Measurements from ENCODE around the gene PLOD1. TPM values are rescaled to one million over a fixed set of nuclear protein-coding genes. Genes with fewer than 3 reads are reported as not detected.

The PLOD1 gene
- total RNA-seq, 1 experiment from 2014 or later = 64.1 TPM

DNA sequence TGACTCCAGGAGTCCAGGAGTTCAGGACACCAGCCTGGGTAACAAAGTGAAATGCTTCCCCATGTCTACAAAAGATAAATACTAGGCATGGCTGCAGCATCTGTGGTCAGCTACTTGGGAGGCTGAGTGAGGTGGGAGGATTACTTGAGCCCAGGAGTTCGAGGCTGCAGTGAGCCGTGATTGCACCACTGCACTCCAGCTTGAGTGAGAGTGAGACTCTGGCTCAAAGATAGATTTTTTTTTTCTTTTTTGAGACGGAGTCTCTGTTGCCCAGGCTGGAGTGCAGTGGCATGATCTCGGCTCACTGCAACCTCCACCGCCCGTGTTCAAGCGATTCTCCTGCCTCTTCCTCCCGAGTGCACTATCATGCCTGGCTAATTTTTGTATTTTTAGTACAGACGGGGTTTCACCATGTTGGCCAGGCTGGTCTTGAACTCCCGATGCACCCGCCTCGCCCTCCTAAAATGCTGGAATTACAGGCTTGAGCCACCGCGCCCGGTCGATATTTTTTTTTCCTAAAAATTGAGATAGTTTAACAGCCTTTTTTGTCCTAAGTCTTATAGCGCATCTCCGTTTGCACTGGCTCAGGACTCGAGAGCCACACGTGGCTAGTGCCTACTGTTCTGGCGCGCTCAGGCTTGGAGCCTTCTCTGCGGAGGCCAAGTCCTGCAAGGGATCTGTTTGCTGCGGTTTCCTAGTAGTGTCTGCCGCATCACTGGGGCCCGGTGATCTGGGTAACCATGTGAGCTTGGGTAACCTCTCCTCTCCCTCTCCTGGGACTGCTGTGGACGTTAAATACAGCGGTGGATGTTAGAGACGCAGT, 44.7 kb downstream of the PLOD1 start:
- H3K36me3 ChIP-seq (ENCODE audit: low read depth) = no peaks in the 10 kb centered on the region
- peaks cover 4% of the 10 kb centered on the region; the same call in 1 of the 2 replicates for H4K20me1 ChIP-seq (ENCODE audit: insufficient read depth)
- H3K27ac ChIP-seq = no peak overlapping the region
- 0 out of 2 replicates have a peak overlapping the region, but pooled peaks have one; percentile 80 for H2AFZ ChIP-seq
- H3K9me3 ChIP-seq (ENCODE audit: insufficient read depth, low read depth) = no peaks in the 10 kb centered on the region
- ChIA-PET POLR2A (ENCODE audit: unreplicated experiment) (interaction anchor here (0.6 to 1.1 kb wide), 5 partner anchors 40 to 192 kb away, joined by 3 to 12 read pairs (median 4); partner anchors contain the start of gene MIIP), CTCF (interaction anchor here (0.6 kb wide), 1 partner anchor 12 kb away, joined by 3 read pairs; no protein-coding TSS in a partner anchor)
- peaks cover 35% of the 10 kb centered on the region for H3K79me2 ChIP-seq (ENCODE audit: low read depth)
- intact Hi-C loops (cut with micrococcal nuclease; ENCODE audit: unreplicated experiment) = no loop called here
- H3K4me2 ChIP-seq = peak overlapping the region; percentile 87
- BruUV-seq (replicated peaks) = TSS peak; percentile 23
- peaks cover 24% of the 10 kb centered on the region; the same call in 1 of the 2 replicates for H3F3A ChIP-seq (ENCODE audit: insufficient read depth, low read depth)
- no peak for DNase-seq
- H3K4me1 ChIP-seq (replicated peaks; ENCODE audit: insufficient read depth) = peaks cover 29% of the 10 kb centered on the region
- H3K9me2 ChIP-seq (ENCODE audit: insufficient read depth) = no peaks in the 10 kb centered on the region
- H3K27me3 ChIP-seq (ENCODE audit: insufficient read depth, low read depth) = no peaks in the 10 kb centered on the region
- TF ChIP-seq CTCF (conservative IDR thresholded peaks at IDR 0.05) (no peak), EZH2 (IDR thresholded peaks at IDR 0.05; ENCODE audit: low read depth) (no peak)
- H3K4me3 ChIP-seq = peak overlapping the region; percentile 85

DNA sequence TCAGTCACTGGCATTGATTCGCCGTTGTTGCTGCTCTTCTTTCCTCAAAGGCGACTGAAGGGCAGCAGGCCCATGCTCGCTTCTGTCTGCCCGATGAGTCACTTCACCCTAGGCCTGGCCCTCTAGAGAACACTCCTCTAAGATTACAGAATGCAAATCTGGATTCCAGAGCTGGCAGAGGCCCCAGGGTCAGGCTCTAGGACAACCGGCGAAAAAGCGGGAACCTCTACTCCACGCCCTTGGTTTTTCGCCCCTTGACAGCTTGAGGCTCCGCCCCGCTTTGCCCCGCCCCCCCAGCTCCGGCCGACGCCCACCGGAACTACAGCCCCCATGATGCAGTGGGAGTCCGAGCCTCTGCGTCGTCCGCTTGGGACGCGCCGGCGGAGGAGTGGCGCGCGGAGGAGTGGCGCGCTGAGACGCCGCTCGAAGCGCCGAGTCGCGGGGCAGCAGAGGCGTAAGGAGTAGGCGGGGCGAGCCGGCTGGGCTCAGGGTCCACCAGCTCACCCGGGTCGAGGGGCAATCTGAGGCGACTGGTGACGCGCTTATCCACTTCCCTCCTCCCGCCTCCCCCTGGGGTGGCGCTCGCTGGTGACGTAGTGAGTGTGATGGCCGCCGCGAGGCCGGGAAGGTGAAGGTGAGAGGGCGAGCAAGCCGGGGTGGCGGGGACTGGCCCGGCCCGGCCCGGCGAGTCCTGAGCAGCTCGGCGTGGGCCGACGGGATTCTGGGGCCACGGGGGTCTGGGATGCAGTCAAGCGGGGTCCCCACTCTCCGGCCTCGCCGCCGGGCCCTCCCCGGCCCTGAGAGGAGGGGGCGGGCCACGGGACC, 45.5 kb downstream of the PLOD1 start, which contains the start of gene MFN2:
Gene MFN2, plus strand, starts transcription at position 594 of the 825 bp plus-strand sequence. CDS start 8,725 bp downstream, outside the sequence.
- TF ChIP-seq CTCF (conservative IDR thresholded peaks at IDR 0.05) (no peak), EZH2 (IDR thresholded peaks at IDR 0.05; ENCODE audit: low read depth) (no peak)
- BruUV-seq (replicated peaks) = no TSS peak
- peak within 1 kb of the TSS; percentile 74 for H3K27ac ChIP-seq
- H3K9me3 ChIP-seq (ENCODE audit: insufficient read depth, low read depth) = no peaks in the 10 kb centered on the region
- peak within 1 kb of the TSS; percentile 80 for H2AFZ ChIP-seq
- H3K27me3 ChIP-seq (ENCODE audit: insufficient read depth, low read depth) = no peaks in the 10 kb centered on the region
- ChIA-PET CTCF (interaction anchor here (0.6 kb wide), 1 partner anchor 11 kb away, joined by 3 read pairs; no protein-coding TSS in a partner anchor), POLR2A (ENCODE audit: unreplicated experiment) (interaction anchor here (0.6 to 1.1 kb wide), 8 partner anchors 39 to 677 kb away, joined by 3 to 12 read pairs (median 4); partner anchors contain the start of genes MIIP and PLOD1)
- peaks cover 43% of the 10 kb centered on the region for H3K79me2 ChIP-seq (ENCODE audit: low read depth)
- peaks cover 24% of the 10 kb centered on the region; the same call in 1 of the 2 replicates for H3F3A ChIP-seq (ENCODE audit: insufficient read depth, low read depth)
- no peaks in the 10 kb centered on the region for H3K36me3 ChIP-seq (ENCODE audit: low read depth)
- intact Hi-C loops (cut with micrococcal nuclease; ENCODE audit: unreplicated experiment) = loop anchor here (1.0 to 5.0 kb wide), 3 partner anchors 48 to 143 kb away; partner anchors contain the start of gene PLOD1
- peak within 1 kb of the TSS; percentile 87 for H3K4me2 ChIP-seq
- peaks cover 4% of the 10 kb centered on the region; the same call in 1 of the 2 replicates for H4K20me1 ChIP-seq (ENCODE audit: insufficient read depth)
- H3K4me1 ChIP-seq (replicated peaks; ENCODE audit: insufficient read depth) = peaks cover 29% of the 10 kb centered on the region
- DNase-seq = peak; percentile 83 to 94
- H3K4me3 ChIP-seq = peak within 1 kb of the TSS; percentile 85
- H3K9me2 ChIP-seq (ENCODE audit: insufficient read depth) = no peaks in the 10 kb centered on the region

DNA sequence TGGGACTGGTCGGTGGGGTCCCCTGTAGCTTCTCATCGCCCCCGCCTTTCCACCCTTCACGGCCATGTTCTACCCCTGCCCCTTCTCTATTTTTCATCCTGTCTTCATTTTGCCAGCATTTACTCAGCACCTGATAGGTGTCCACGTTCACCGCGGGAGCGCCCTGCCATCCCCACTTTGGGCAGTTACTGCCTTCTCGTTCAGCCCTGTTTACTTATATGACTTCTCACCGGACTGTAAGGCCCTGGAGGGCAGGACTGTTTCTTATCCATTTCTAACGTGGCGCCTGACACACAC, 46.1 kb downstream of the PLOD1 start:
- H4K20me1 ChIP-seq (ENCODE audit: insufficient read depth) = peaks cover 4% of the 10 kb centered on the region; the same call in 1 of the 2 replicates
- peaks cover 29% of the 10 kb centered on the region for H3K4me1 ChIP-seq (replicated peaks; ENCODE audit: insufficient read depth)
- intact Hi-C loops (cut with micrococcal nuclease; ENCODE audit: unreplicated experiment) = loop anchor here (1.0 to 5.0 kb wide), 3 partner anchors 48 to 143 kb away; partner anchors contain the start of gene PLOD1
- peaks cover 24% of the 10 kb centered on the region; the same call in 1 of the 2 replicates for H3F3A ChIP-seq (ENCODE audit: insufficient read depth, low read depth)
- peak overlapping the region; percentile 80 for H2AFZ ChIP-seq
- H3K4me2 ChIP-seq = peak overlapping the region; percentile 87
- no TSS peak for BruUV-seq (replicated peaks)
- CTCF ChIA-PET = no interaction called here
- H3K4me3 ChIP-seq = peak overlapping the region; percentile 85
- H3K27me3 ChIP-seq (ENCODE audit: insufficient read depth, low read depth) = no peaks in the 10 kb centered on the region
- peak overlapping the region; percentile 74 for H3K27ac ChIP-seq
- no peaks in the 10 kb centered on the region for H3K9me3 ChIP-seq (ENCODE audit: insufficient read depth, low read depth)
- no peaks in the 10 kb centered on the region for H3K9me2 ChIP-seq (ENCODE audit: insufficient read depth)
- peaks cover 44% of the 10 kb centered on the region for H3K79me2 ChIP-seq (ENCODE audit: low read depth)
- no peak for DNase-seq
- POLR2A ChIA-PET (ENCODE audit: unreplicated experiment) = interaction anchor here (0.6 to 1.1 kb wide), 5 partner anchors 46 to 678 kb away, joined by 3 read pairs; partner anchors contain the start of gene PLOD1
- no peaks in the 10 kb centered on the region for H3K36me3 ChIP-seq (ENCODE audit: low read depth)
- no peak for TF ChIP-seq EZH2 (IDR thresholded peaks at IDR 0.05; ENCODE audit: low read depth)
- no peak for TF ChIP-seq CTCF (conservative IDR thresholded peaks at IDR 0.05)
